Body of pancreas (tissue), 4 donors: Measurements from ENCODE around the gene PHF21B.

Experiments used
- POLR2A ChIP-seq, 3 donors: fragments of 450-650 bp; IDR thresholded peaks; one replicate each; pipeline ENCODE4 v1.6.1; 2016; ENCODE audit warnings: antibody characterized with exemption in 3 of 3, mild to moderate bottlenecking in 2 of 3
- TF ChIP-seq, protein P1 (sequence below), 7 experiments: fragments of 450-650 bp in 4 of 7; fragments of 200-600 bp in 3 of 7; sonication (generic) in 3 of 7; IDR thresholded peaks; one replicate each; pipeline ENCODE4 v1.5.1; 2016 to 2019; ENCODE audit warnings: antibody characterized with exemption in 7 of 7

DNA sequence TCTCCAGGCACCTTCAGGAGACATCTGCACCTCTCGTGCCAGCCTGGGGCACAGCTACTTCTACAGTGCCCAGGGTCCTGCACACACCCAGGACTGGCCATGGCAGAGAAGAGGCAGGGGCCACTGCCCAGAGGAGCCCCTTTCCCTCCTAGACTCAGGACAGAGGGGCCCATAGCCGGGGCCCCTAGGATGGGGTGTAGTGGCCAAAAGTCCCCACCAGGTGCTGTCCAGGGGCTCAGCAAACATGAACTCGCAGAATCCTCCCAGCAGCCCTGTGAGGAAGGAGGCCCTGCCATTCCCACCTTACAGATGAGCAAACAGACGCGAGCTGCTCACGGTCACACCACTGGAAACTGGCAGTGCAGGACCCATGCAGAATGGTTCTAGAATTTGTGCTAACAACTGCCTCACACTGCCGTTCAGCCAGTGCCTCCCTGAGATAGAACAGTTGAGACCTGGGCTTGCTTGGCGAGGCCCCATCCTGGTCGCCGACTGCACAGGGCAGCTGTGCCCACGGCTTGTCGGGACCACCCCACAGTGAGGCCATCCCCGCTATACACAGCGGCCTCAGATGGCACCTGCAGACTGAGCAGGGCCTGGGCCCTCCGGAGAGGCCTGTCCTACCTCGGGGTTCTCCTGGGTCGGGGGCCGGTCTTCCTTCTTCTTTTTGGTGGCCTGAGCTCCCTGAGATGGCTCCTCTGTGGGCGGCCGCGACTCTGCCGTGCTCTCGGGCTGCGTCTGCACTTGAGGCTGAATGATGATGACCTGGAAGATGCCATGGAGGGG is 96.4 kb downstream of the PHF21B start:
- TF ChIP-seq, protein P1, sequence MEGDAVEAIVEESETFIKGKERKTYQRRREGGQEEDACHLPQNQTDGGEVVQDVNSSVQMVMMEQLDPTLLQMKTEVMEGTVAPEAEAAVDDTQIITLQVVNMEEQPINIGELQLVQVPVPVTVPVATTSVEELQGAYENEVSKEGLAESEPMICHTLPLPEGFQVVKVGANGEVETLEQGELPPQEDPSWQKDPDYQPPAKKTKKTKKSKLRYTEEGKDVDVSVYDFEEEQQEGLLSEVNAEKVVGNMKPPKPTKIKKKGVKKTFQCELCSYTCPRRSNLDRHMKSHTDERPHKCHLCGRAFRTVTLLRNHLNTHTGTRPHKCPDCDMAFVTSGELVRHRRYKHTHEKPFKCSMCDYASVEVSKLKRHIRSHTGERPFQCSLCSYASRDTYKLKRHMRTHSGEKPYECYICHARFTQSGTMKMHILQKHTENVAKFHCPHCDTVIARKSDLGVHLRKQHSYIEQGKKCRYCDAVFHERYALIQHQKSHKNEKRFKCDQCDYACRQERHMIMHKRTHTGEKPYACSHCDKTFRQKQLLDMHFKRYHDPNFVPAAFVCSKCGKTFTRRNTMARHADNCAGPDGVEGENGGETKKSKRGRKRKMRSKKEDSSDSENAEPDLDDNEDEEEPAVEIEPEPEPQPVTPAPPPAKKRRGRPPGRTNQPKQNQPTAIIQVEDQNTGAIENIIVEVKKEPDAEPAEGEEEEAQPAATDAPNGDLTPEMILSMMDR (IDR thresholded peaks at IDR 0.05): no peak
- no peak for TF ChIP-seq POLR2A (IDR thresholded peaks at IDR 0.05)
